Smooth muscle cell (in vitro differentiated cells): Measurements from ENCODE around the gene KLK15. TPM values are rescaled to one million over a fixed set of nuclear protein-coding genes. Genes with fewer than 3 reads are reported as not detected.

Source experiments
- DNase-seq: peaks from one replicate; lab custom pipeline; 2025; ENCODE audit not compliant: unreplicated experiment; lab: John Stamatoyannopoulos, UW
- H2AFZ ChIP-seq: fragments of 200-600 bp; sonication (generic); 2 replicates; pipeline ENCODE4 v1.6.0; 2016; ENCODE audit warnings: antibody characterized with exemption, low read depth, mild to moderate bottlenecking
- H3F3A ChIP-seq: fragments of 200-600 bp; sonication (generic); 2 replicates; pipeline ENCODE4 v1.6.0; 2017; ENCODE audit warnings: antibody characterized with exemption, low read depth
- H3K27ac ChIP-seq: fragments of 200-600 bp; sonication (generic); 2 replicates; pipeline ENCODE4 v1.5.1; 2016; ENCODE audit warnings: low read depth, mild to moderate bottlenecking
- H3K27me3 ChIP-seq: fragments of 200-600 bp; sonication (generic); 2 replicates; pipeline ENCODE4 v1.6.1; 2016; ENCODE audit warnings: low read depth, mild to moderate bottlenecking
- H3K36me3 ChIP-seq: fragments of 200-600 bp; sonication (generic); 2 replicates; pipeline ENCODE4 v1.5.1; 2016; ENCODE audit warnings: low read depth
- H3K4me1 ChIP-seq: fragments of 200-600 bp; sonication (generic); 2 replicates; pipeline ENCODE4 v1.5.1; 2016; ENCODE audit warnings: low read depth
- H3K4me2 ChIP-seq: fragments of 200-600 bp; sonication (generic); 2 replicates; pipeline ENCODE4 v1.6.0; 2016; ENCODE audit warnings: mild to moderate bottlenecking
- H3K4me3 ChIP-seq: fragments of 200-600 bp; sonication (generic); 2 replicates; pipeline ENCODE4 v1.5.1; 2016; ENCODE audit warnings: mild to moderate bottlenecking
- H3K79me2 ChIP-seq: fragments of 200-600 bp; sonication (generic); 2 replicates; pipeline ENCODE4 v1.6.0; 2016; ENCODE audit warnings: low read depth, mild to moderate bottlenecking
- H3K9ac ChIP-seq: fragments of 200-600 bp; sonication (generic); 2 replicates; pipeline ENCODE4 v1.6.0; 2016; ENCODE audit warnings: low read depth
- H3K9me3 ChIP-seq: fragments of 200-600 bp; sonication (generic); replicated peaks from 2 replicates; pipeline ENCODE4 v1.5.1; 2016; ENCODE audit warnings: low read depth
- H4K20me1 ChIP-seq: fragments of 200-600 bp; sonication (generic); 2 replicates; pipeline ENCODE4 v1.6.0; 2016; ENCODE audit warnings: low read depth
- WGBS: methylation state at CpG from one replicate; pipeline ENCODE4 v1.1.7; 2016; ENCODE audit warnings: low lambda C conversion rate; 5-methylcytosine and 5-hydroxymethylcytosine counted together
- polyA plus RNA-seq: library from polyadenylated mRNA; unstranded; fragments of >200 nt; fragmentation: Nextera tagmentation; extraction: Ambion mirVana; gene quantifications from 2 replicates; pipeline ENCODE4 v1.2.1, GENCODE V29; 2016
- total RNA-seq: library from RNA; depleted of rRNA; stranded (reverse); fragments of >200 nt; gene quantifications from 2 replicates; pipeline ENCODE4 v1.2.3, GENCODE V29; 2014
- TF ChIP-seq, protein P1 (sequence below): fragments of 200-600 bp; sonication (generic); IDR thresholded peaks from 2 replicates; pipeline ENCODE4 v1.5.1; 2017; ENCODE audit warnings: borderline replicate concordance, mild to moderate bottlenecking, antibody characterized with exemption; ENCODE audit not compliant: insufficient read depth, poor library complexity, severe bottlenecking

Gene KLK15
- total and polyA plus RNA-seq, 2 experiments from 2014 or later: not detected

DNA sequence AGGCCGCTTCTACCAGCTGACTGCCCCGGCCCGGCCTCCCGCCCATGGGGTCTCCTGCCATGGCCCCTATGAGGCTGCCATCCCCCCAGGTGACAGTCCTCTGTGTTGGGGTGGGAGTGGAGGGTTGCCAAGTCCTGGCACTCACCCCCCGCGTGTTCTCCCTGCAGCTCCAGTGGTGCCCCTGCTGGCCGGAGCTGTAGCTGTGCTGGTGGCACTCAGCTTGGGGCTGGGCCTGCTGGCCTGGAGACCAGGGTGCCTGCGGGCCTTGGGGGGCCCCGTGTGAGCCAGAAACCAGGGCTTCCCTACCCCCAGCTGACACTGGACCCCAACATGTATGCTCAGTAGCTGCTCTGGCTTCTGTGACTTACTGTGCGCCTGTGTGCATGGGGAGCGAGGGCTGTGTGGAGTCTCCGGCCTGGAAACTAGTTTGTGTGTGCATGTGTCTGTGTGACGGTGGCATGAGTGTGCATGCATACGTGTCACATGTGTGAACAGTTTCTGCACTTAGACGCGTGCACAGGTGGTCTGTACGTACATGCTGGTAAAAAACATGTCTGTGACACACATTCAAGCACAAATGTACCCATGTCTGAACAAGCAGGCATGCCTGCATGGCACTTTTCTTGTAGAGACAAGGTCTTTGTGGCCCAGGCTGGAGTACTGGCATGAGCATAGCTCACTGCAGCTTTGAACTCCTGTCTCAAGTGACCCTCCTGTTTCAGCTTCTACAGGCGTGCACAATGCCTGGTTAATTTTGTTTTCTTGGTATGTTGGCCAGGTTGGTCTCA is 38.3 kb downstream of the KLK15 start:
- Histone ChIP-seq H3K9ac (no peak overlapping the region), H3K27me3 (no peaks in the 10 kb centered on the region), H4K20me1 (peaks cover 45% of the 10 kb centered on the region), H3K4me1 (no peaks in the 10 kb centered on the region), H3K9me3 (no peaks in the 10 kb centered on the region), H3K4me2 (no peak overlapping the region), H3K4me3 (no peak overlapping the region), H3K27ac (no peak overlapping the region), H3K79me2 (no peaks in the 10 kb centered on the region), H3K36me3 (no peaks in the 10 kb centered on the region), H3F3A (no peaks in the 10 kb centered on the region), H2AFZ (no peak overlapping the region)
- TF ChIP-seq, protein P1, sequence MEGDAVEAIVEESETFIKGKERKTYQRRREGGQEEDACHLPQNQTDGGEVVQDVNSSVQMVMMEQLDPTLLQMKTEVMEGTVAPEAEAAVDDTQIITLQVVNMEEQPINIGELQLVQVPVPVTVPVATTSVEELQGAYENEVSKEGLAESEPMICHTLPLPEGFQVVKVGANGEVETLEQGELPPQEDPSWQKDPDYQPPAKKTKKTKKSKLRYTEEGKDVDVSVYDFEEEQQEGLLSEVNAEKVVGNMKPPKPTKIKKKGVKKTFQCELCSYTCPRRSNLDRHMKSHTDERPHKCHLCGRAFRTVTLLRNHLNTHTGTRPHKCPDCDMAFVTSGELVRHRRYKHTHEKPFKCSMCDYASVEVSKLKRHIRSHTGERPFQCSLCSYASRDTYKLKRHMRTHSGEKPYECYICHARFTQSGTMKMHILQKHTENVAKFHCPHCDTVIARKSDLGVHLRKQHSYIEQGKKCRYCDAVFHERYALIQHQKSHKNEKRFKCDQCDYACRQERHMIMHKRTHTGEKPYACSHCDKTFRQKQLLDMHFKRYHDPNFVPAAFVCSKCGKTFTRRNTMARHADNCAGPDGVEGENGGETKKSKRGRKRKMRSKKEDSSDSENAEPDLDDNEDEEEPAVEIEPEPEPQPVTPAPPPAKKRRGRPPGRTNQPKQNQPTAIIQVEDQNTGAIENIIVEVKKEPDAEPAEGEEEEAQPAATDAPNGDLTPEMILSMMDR: no peak
- no peak for DNase-seq
- WGBS: 67% methylated on average over 18 of the region's 18 CpGs

DNA sequence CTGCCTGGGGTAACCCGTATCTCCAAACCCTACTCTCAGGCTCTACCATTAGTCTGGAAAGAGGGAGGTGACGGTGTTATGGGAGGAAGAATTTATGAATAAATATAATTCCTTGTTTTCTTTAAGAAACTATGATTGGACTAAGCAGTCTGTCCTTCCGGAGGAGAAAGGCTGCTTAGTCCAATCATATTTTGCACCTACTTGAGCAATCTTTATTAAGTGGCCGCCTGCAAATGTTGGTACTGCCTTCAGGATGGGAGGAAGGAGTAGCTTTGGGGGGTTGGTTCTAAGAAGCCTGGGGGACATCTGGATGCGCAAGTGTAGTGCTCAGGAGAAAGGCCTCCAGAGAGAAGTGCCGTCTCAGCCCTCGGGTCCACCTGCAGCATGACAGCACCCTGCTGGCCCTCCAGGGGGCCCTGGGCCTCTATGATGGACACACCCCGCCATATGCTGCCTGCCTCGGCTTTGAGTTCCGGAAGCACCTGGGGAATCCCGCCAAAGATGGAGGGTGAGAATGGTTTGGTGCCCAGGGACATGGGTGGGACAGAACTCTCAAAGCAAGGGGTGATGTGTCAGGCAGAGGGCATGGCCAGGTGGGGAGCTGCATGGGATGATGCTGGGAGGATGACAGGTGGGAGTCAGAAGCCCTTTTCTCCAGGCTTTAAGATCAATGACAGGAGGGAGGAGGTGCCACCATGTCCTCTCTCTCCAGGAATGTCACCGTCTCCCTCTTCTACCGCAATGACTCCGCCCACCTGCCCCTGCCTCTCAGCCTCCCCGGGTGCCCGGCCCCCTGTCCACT is 39.1 kb downstream of the KLK15 start:
- Histone ChIP-seq H3F3A (no peaks in the 10 kb centered on the region), H3K4me2 (no peak overlapping the region), H3K4me1 (no peaks in the 10 kb centered on the region), H3K79me2 (no peaks in the 10 kb centered on the region), H3K27me3 (no peaks in the 10 kb centered on the region), H2AFZ (no peak overlapping the region), H3K9me3 (no peaks in the 10 kb centered on the region), H3K27ac (no peak overlapping the region), H3K4me3 (no peak overlapping the region), H3K9ac (no peak overlapping the region), H4K20me1 (peaks cover 38% of the 10 kb centered on the region), H3K36me3 (no peaks in the 10 kb centered on the region)
- WGBS: 56% methylated on average over 15 of the region's 16 CpGs
- DNase-seq: no peak
- TF ChIP-seq, protein P1: no peak

DNA sequence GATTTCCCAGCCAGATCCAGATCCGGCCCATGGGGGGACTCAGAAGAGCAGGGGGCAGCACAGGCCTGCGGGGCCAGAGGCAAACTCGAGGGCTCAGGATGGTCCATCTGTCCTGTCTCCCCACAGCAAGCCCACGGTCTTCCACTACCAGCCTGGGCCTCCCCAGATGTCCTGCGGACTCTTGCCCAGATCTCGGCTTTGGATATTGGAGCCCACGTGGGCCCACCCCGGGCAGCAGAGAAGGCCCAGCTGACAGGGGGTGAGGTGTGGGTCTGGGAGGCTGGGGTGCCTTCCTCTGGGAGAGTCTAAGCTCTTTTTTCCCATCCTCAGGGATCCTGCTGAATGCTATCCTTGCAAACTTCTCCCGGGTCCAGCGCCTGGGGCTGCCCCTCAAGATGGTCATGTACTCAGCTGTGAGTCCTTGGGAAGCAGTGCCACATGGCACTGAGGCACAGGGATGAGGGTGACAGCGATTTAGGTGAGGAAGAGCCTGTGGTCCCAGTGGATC is 39.8 kb downstream of the KLK15 start:
- Histone ChIP-seq H3K9me3 (no peaks in the 10 kb centered on the region), H3K4me1 (no peaks in the 10 kb centered on the region), H3K4me2 (no peak overlapping the region), H3F3A (no peaks in the 10 kb centered on the region), H3K9ac (no peak overlapping the region), H3K36me3 (no peaks in the 10 kb centered on the region), H3K27ac (no peak overlapping the region), H3K27me3 (no peaks in the 10 kb centered on the region), H3K79me2 (no peaks in the 10 kb centered on the region), H4K20me1 (peaks cover 31% of the 10 kb centered on the region), H3K4me3 (no peak overlapping the region), H2AFZ (no peak overlapping the region)
- DNase-seq: no peak
- TF ChIP-seq, protein P1: no peak
- 82% methylated on average over 11 of the region's 11 CpGs for WGBS
